Inferior parietal cortex (tissue), 1 donor: Measurements from ENCODE around the gene SH3PXD2A.
"Not testable (repeated sequence)": the region's sequence is repeated elsewhere in the genome, so short reads cannot be mapped to it uniquely, and the experiment has no call there.

Experiments
- DNase-seq: peaks from one replicate; pipeline ENCODE4 v3.0.0-alpha.2; 2016; ENCODE audit errors: extremely low spot score

Gene SH3PXD2A

DNA sequence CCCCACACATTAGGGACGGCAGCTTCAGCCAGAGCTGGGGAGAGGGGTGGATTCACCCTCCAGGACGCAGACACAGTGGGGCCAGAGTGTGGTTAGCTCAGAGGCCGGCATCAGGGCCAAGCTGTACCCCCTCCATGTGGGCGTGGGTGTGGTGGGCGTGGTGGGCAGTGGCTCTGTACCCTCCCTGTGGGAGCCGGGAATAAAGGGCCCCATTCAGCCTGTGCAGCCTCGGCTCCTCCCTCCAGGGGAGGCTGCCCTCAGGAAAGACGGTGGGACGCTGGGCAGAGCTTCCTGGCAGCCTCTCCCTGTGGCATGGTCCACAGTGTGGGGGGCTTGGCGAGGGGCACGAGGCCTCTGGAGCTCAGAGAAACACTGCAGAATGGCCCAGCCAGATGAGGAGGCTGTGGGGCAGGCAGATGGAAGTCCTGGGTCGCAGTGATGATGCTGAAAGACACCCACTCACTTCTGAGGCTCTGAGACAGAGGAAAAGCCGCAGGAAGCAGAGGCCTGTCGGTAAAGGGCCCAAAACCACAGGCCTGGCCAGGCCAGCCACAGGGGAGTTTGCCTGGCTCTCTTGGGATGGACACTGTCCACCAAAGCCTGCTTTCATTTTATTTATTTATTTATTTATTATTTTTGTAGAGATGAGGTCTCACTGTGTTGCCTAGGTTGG is 108.0 kb downstream of the SH3PXD2A start:
- no peak for DNase-seq

DNA sequence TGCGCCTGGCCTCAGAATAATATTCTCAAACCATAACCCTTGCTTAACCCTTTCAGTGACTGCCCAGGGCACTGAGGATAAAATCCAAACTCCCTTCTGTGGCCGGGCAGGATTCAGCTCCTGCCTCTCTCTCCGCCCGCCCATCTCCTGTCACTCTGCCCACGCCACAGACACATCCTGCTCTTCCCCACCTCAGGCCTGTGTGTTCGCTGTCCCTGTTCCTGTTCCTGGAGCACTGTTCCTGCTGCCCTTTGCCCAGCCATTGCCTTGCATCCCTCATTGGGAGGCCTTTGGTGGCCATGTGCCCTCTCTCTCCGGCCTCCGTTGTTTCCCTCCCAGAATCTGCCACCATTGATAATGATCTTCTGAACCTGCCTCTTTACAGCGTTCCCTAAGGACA is 108.8 kb downstream of the SH3PXD2A start:
- no peak for DNase-seq

DNA sequence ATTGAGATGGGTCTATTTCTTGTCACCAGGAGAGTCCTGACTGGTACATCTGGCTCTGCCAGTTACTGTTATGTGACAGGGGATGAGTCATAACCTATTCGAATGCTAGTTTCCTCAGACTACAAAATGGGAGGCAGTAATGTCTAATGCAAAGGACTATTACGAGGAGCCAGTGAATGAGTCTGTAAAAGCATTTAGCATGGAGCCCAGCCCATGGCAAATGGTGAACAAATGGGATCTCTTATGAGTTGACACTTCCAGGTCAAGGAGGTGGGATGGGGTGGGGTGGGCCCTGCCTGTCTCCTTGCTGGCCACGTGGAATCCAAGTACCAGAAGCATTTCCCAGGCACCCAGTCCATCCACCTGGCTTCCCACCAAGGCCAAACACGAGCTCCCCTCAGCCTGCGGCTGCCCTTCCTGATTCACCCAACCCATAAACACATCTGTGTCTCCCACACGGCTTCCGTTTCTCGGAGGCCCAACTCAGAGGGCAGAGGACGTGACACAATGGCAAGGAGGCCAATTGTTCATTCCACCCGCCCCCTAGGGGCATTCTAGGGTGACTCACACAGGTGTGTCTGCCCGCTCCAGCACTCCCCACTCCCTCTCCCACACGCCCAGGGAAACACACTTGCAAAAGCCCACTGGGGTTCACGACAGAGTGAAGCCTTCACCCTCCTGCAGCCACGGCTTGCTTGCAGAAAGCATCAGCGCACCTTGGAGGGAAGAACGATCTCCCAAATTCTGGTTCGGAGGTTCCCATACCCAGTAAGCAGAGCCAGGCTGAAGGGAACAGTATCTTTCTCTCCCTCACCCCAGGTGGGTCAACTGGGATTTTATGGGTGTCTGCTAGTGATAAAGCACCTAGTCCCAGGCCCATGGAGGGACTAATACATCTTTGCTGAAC is 109.8 kb downstream of the SH3PXD2A start:
- DNase-seq = no peak

DNA sequence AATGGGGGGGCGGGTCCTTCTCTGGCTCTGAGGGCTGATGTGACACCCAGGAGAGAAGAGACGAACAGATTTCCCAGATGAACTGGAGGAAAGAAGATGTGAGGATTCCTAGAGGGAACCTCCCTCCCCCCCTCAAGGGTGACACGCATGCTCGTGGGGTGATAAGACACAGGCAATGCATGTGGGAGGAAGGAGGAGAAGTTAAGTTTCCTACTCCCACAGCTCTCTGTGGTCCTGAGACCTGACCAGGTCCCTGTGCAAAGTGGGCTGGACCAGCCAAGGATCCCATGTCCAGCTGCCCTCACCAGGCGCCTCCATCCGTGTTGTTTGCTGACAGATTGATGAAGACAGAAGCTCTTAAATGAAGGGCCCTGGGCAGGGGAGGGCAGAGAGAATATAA is 112.6 kb downstream of the SH3PXD2A start:
- no peak for DNase-seq

GRCh38 chr10:103740611-103741010 is 114.8 kb downstream of the SH3PXD2A start:
- DNase-seq = no peak

DNA sequence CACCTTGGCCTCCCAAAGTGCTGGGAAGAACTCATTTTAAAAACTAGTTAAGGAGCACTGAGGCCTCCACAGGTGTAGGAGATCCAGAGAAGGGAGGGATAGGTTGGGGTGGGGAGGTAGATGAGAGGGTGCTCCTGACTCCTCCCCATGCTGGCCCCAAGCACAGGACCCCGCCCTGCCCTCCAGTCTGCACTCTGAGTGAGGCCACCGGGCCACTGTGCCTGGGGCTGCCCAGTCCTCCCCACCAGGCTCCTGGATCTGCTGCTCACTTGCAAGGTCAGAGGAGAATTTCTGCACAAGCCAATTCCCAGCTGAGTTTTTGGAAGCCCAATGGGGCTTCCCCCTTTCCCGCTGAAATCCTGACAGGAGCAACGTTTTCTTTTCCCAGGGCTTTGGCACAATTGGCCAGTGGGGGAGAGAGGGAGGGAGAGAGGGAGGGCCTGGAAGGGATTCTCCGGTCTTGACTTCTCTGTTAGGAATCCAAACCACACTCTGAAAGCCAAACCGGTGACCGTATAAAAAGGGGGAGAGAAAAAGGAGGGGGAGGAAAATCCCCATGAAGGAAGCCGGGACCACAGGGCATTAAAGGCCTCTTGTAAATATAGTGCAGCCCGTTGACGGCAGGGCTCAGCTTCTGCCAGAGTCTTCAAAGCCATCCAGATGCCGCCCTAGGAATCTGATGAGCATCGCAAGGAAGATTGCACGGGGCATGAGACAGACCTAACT is 116.2 kb downstream of the SH3PXD2A start:
- DNase-seq = no peak

GRCh38 chr10:103737735-103738367 is 117.5 kb downstream of the SH3PXD2A start:
- DNase-seq = no peak

DNA sequence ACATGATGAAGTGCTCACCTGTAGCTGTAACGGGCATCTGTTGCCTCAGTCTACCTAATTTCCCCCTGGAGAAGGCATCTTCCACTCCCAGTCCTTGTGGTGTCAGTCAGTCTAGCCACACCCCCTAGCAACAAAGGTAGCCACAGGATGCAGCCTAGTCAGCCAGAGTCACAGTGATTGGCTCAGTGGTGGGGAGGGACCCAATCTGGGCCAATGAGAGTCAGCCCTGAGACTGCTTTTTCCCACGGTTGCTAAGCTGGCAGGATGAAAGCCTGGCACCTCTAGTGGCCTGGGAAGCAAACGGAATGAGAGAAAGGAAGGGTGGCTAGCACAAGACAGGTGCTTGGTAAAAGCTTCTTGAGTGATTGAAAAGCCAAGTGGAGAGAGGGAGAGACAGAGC is 118.6 kb downstream of the SH3PXD2A start:
- no peak for DNase-seq

GRCh38 chr10:103736044-103736443 is 119.3 kb downstream of the SH3PXD2A start:
- DNase-seq = no peak

GRCh38 chr10:103734731-103735130 is 120.6 kb downstream of the SH3PXD2A start:
- DNase-seq = no peak

GRCh38 chr10:103733045-103733419 is 122.3 kb downstream of the SH3PXD2A start:
- DNase-seq = no peak

DNA sequence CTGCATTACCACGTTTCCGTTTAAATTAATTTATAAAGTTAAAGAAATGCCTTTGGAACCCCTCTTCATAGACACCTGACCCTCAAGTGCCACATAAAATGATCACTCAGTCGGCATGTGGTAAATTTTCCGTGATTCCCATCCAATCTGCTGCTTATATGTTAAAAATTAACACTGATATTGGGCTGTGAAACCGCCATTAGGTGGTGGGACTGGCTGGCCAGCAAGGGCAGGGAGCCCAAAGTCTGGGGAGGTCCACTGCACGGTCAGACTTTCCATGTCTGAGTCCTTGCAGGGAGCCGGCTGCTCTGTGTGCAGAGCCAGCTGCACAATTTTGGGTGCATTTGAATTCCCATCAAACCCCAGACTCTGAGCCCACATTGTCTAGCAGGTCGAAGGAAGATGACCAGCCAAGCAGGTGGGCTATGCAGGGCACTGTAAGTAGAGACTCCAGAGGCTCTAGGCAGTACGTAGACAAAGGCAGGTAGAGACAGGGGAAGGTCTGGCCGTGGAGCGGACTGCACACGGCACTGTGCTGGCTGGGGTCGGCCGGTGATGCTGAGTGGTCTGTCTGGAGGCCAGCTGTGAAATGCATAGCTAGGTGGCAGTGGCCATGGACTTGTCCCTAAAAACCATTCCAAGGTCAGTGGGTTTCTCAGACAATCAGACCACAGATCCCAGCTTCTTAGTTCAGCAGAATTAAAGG is 122.9 kb downstream of the SH3PXD2A start:
- no peak for DNase-seq

DNA sequence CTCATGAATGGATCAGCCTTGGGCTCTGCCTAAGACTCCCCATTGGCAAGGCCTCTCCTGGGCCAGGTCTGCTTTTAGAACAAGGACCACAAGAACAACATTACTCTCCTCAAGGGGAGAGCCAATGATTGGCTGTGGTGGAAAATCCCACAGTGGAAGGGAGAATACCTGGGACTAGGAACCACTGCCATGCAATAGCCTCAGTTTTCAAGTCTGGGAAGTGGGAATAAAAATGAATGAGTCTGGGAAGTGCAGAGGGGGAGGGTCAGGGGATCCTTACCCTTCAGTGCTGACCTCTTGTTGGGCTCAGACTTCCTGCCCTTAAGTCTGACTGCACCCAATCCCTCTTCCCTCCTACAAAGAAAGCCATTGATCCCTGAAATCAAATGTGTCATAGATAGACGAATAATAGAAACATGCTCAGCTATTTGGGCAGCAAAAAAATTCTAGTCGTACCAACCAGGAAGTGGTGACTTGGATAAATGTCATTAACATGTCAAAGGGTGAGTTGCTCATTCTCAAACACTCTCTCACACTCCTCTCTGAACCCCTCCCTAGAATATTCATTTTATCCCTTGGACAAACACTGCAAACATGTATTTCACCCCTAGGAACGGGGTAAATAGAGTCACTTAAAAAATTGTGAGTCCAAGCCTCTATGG is 123.6 kb downstream of the SH3PXD2A start:
- no peak for DNase-seq

DNA sequence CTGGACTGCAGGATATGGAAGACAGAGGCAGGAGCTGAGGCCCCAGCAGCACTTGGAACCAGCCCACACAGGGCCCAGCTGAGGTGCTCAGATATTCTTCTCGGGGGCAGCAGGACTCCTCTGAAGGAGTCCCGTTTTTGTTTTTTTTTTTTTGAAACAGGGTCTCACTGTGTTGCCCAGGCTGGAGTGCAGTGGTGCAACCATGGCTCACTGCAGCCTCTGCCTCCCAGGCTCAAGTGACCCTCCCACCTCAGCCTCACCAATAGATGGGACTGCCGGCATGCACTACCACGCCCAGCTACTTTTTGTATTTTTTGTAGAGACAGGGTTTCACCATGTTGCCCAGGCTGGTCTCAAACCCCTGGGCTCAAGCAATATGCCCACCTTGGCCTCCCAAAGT is 124.3 kb downstream of the SH3PXD2A start:
- not testable (repeated sequence) for DNase-seq

DNA sequence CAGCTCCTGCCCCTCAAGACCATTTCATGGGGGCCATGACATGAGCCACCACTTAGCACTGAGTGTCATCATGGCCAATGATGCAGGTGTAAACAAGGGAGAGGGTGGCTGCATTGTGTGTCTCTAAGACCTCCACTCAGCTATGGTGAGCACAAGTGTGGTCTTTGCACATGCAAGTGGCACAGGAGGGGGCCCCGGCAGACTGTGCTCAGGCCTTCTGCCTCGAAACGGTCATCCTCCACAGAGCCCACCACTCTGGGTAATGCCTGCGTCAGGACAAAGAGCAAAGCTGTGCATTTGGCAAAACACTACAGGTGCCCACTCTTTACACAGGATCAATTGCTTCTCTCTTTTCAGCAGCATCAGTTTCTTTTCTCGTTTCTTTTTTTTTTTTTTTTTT is 125.5 kb downstream of the SH3PXD2A start:
- DNase-seq = no peak

GRCh38 chr10:103727991-103728689 is 127.2 kb downstream of the SH3PXD2A start:
- DNase-seq = no peak

DNA sequence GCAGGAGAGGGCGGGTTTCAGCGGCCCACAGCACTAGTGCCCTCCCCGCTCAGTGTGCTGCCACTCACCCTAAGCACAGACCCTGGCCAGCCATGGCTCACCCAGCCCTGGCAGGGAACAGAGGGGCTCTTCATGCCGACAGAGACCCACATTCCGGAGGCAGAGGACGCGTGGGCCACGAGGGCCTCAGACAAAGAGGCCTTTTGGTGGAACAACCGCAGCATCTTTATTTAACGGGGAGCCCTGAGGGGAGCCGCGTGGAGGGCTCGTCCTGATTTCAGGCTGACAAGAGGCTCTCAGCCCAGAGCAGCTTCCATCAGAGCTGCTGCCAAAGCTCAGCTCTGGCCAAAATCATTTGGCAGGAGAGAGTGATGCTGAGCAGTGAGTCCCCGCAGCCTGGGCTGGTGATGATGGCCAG is 127.8 kb downstream of the SH3PXD2A start:
- DNase-seq = peak; percentile 57

DNA sequence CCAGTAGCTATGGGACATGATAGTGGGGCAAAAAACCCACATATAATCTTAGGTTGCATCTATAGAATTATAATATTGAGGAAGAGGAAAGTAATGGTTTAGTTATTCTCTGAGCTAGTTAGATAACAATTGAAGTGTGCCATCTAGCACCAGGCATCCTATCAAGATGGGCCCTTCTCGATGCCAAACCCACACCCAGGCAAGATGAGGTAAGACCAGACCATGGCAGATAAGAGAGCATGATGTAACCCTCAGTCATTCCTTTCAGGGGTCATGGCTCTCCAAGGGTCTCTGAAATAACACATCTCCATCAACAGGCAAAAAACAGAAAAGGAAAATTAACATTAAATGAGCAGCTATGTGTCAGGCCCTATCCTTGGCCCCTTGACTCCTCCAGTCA is 128.7 kb downstream of the SH3PXD2A start:
- DNase-seq = no peak

DNA sequence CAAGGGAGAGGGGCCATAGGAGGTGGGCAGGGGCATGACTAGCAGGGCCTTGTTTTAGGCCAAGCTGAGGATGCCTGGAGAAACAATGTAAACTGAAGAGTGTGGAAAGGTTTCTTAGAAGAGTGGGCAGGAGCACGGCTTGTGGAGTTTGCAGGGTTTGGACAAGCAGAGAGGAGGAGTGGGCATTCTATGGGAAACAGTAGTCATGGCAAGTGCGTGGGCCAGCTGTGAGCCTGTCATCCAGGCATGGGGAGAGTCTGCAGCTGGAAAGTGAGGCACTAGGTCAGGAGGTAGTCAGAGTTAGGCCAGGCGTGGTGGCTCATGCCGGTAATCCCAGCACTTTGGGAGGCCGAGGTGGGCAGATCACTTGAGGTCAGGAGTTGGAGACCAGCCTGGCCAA is 130.1 kb downstream of the SH3PXD2A start:
- no peak for DNase-seq

GRCh38 chr10:103724771-103725170 is 130.6 kb downstream of the SH3PXD2A start:
- no peak for DNase-seq
